ENCODE data around the gene CCDC107. TPM values are rescaled to one million over a fixed set of nuclear protein-coding genes. Genes with fewer than 3 reads are reported as not detected.
A peak's percentile ranks its signal among the peaks of the same experiment; 100 is the strongest.
"Not testable (repeated sequence)": the region's sequence is repeated elsewhere in the genome, so short reads cannot be mapped to it uniquely, and the experiment has no call there.

The CCDC107 gene
- total RNA-seq, 8 experiments from 2014 or later, result 4.3 to 26.4 (median 18.8) TPM

- 92 to 100% (median 93%) methylated on average over 1 to 5 of the region's 15 CpGs; no CpG with 5 or more reads in 5 of the 10 experiments for WGBS, 10 experiments
- in situ Hi-C loops (cut with MboI; ENCODE audit: low pct_unique_long_range_greater_than_20kb in 2 of 9, low sequenced_read_pairs in 9 of 9, unreplicated experiment in 9 of 9); H3K27ac ChIP-seq; ATAC-seq (replicated peaks in 6 of 8); H3K4me3 ChIP-seq; H3K4me1 ChIP-seq (replicated peaks in 1 of 2): not testable (repeated sequence)
These were observed 17.7 kb upstream of the CCDC107 start for GRCh38 chr9:35640431-35640830.

DNA sequence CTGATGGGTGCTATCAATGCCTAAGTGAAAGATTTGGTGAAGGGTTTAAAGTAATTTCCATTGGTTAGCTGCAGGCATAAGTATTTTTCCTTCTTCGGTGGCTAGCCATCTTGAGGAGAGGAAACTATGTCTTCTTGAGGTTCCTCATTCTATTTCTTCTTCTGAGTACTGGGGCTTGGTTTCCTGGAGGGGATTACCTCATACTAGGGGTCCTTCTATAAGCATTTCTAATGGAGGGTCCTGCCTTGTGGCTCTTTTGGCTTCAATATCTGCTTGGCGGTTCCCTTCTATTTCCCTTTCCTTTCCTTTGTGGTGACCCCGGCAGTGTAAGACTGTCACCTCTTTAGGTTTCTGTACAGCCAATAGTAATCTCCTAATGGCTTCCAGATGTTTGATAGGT, 16.6 kb upstream of the CCDC107 start:
- H3K4me1 ChIP-seq (replicated peaks in 1 of 2); H3K4me3 ChIP-seq; in situ Hi-C loops (cut with MboI; ENCODE audit: low pct_unique_long_range_greater_than_20kb in 2 of 9, low sequenced_read_pairs in 9 of 9, unreplicated experiment in 9 of 9); ATAC-seq (replicated peaks in 6 of 8); H3K27ac ChIP-seq: not testable (repeated sequence)
- 0 to 100% (median 94%) methylated on average over 1 to 3 of the region's 3 CpGs; no CpG with 5 or more reads in 3 of the 10 experiments for WGBS, 10 experiments

DNA sequence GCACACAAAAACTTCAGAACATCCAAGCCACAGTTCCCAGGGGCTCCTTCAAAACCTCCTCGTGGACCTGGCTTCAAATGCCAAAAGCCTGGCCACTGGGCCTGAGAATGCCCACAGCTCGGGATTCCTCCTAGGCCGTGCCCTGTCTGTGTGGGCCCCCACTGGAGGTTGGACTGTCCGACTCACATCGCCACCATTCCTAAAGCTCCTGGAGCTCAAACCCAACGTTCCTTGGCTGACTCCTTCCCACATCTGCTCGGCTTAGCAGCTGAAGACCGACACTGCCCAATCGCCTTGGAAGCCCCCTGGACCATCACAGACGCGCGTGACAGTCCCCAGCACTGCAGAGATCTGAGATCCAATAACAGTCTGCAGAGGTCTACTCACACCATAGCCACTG, 15.0 kb upstream of the CCDC107 start:
- 78 to 90% (median 80%) methylated on average over 1 to 7 of the region's 12 CpGs; no CpG with 5 or more reads in 5 of the 10 experiments for WGBS, 10 experiments
- no peak overlapping the region for H3K27ac ChIP-seq
- in situ Hi-C loops (cut with MboI; ENCODE audit: low pct_unique_long_range_greater_than_20kb in 2 of 9, low sequenced_read_pairs in 9 of 9, unreplicated experiment in 9 of 9), result no loop called here
- H3K4me1 ChIP-seq (replicated peaks in 1 of 2), result peaks cover 8 to 10% of the 10 kb centered on the region in 2 donors
- ATAC-seq (replicated peaks in 6 of 8), result no peak
- no peak overlapping the region for H3K4me3 ChIP-seq

DNA sequence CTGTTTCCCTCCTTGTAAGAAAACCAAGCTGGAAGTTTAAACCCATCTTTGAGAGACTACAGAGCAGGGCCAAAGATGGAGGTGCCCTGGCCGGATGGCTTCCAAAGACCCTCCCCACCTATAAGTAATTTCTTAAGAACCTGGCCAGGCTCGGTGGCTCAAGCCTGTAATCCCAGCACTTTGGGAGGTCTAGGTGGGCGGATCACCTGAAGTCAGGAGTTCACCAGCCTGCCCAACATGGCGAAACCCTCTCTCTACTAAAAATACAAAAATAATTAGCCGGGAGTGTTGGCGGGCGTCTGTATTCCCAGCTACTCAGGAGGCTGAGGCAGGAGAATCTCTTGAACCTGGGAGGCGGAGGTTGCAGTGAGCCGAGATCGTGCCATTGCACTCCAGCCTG, 12.4 kb upstream of the CCDC107 start:
- in situ Hi-C loops (cut with MboI; ENCODE audit: low pct_unique_long_range_greater_than_20kb in 2 of 9, low sequenced_read_pairs in 9 of 9, unreplicated experiment in 9 of 9); H3K27ac ChIP-seq; ATAC-seq (replicated peaks in 6 of 8): not testable (repeated sequence)
- peaks cover 8 to 10% of the 10 kb centered on the region in 2 donors for H3K4me1 ChIP-seq (replicated peaks in 1 of 2)
- 0 to 68% (median 44%) methylated on average over 1 to 4 of the region's 10 CpGs; no CpG with 5 or more reads in 2 of the 10 experiments for WGBS, 10 experiments
- H3K4me3 ChIP-seq, result peak overlapping the region in 4 of 5 donors; percentile 44 to 61 (median 50)

DNA sequence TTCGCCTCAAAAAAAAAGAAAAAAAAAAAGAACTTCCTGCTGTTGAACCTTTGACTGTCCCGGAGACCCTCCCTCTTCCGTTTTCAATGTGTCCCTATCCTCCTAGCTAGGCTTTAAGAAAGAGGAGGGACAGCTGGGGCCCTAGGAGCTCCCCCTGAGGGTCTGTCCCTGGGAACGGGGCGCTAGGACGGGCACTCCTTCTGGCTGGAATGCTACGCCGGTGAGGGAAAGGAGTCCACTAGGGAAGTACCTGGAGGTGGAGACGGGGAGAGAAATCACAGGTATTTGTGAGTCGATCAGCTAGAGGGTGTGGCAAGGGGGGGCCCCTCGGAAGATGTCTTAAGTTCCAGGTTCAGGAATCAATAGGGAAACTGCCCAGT, 11.9 kb upstream of the CCDC107 start:
- H3K27ac ChIP-seq, result no peak overlapping the region
- in situ Hi-C loops (cut with MboI; ENCODE audit: low pct_unique_long_range_greater_than_20kb in 2 of 9, low sequenced_read_pairs in 9 of 9, unreplicated experiment in 9 of 9), result no loop called here

GRCh38 chr9:35646533-35647265, 11.4 kb upstream of the CCDC107 start:
- in situ Hi-C loops (cut with MboI; ENCODE audit: low pct_unique_long_range_greater_than_20kb in 2 of 9, low sequenced_read_pairs in 9 of 9, unreplicated experiment in 9 of 9), result no loop called here
- H3K4me1 ChIP-seq (replicated peaks in 1 of 2), result peaks cover 8 to 10% of the 10 kb centered on the region in 2 donors
- peak overlapping the region; percentile 44 to 61 (median 53) for H3K4me3 ChIP-seq
- peak; percentile 94 to 98 (median 95) for ATAC-seq (replicated peaks in 6 of 8)
- peak overlapping the region; percentile 40 to 44 for H3K27ac ChIP-seq
- 0 to 16% (median 2%) methylated on average over 3 to 20 of the region's 58 CpGs; no CpG with 5 or more reads in 4 of the 10 experiments for WGBS, 10 experiments

More for the DNA sequence above, 11.9 kb upstream of the CCDC107 start:
- peak overlapping the region; percentile 44 to 61 (median 53) for H3K4me3 ChIP-seq
- WGBS, 10 experiments, result 0 to 18% (median 6%) methylated on average over 1 to 7 of the region's 11 CpGs; no CpG with 5 or more reads in 2 of the 10 experiments
- peaks cover 8 to 10% of the 10 kb centered on the region in 2 donors for H3K4me1 ChIP-seq (replicated peaks in 1 of 2)
- ATAC-seq (replicated peaks in 6 of 8), result peak; percentile 13 to 30 (median 20)

DNA sequence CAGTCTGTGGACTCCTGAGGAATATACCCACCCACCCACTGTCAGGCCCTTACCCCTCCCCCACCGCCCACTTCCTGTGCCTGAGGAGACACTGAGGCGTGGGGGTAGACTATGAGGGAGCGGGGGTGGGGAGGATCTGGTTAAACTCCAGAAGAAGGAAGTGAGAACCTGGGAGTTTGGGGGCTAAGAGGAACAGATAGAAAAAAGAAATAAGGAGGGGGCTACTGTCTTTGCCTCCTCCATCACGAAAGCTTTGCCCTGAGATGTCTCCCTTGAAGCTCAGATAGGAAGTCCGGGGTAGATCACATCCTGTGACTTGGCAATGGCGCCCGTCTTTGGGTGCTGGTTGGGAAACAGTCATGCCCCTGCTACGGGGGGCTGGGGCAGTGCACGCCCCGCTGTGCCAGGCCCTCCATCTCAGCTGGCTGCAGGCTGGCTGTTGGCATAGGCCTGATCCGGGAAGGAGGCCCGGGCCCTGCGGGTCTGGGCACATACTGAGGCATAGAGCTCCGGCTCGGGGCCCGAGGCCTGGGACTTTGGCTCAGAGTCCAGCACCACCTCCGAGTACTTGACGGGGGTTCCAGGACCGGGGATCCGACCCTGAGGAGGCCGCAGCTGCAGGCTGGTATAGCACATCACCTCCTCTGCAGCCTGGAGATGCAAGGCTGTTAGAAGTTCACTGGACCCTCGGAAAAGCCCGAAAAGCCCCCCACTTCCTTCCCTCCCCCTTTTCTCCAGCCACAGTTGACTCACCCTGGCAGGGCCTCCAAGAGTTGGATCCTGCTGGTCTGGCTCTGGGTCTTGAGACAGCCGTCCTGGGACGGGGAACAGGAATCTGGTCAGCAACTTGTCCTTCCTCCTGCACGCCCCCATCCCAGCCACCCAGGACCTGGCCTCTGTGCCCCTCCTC, 8.4 kb upstream of the CCDC107 start:
- Histone ChIP-seq H3K4me3 (no peak overlapping the region), H3K27ac (no peak overlapping the region), H3K4me1 (replicated peaks in 1 of 2) (peaks cover 8 to 10% of the 10 kb centered on the region in 2 donors)
- in situ Hi-C loops (cut with MboI; ENCODE audit: low pct_unique_long_range_greater_than_20kb in 2 of 9, low sequenced_read_pairs in 9 of 9, unreplicated experiment in 9 of 9), result no loop called here
- WGBS, 10 experiments, result 60 to 93% (median 85%) methylated on average over 1 to 11 of the region's 26 CpGs; no CpG with 5 or more reads in 4 of the 10 experiments
- ATAC-seq (replicated peaks in 6 of 8), result no peak

DNA sequence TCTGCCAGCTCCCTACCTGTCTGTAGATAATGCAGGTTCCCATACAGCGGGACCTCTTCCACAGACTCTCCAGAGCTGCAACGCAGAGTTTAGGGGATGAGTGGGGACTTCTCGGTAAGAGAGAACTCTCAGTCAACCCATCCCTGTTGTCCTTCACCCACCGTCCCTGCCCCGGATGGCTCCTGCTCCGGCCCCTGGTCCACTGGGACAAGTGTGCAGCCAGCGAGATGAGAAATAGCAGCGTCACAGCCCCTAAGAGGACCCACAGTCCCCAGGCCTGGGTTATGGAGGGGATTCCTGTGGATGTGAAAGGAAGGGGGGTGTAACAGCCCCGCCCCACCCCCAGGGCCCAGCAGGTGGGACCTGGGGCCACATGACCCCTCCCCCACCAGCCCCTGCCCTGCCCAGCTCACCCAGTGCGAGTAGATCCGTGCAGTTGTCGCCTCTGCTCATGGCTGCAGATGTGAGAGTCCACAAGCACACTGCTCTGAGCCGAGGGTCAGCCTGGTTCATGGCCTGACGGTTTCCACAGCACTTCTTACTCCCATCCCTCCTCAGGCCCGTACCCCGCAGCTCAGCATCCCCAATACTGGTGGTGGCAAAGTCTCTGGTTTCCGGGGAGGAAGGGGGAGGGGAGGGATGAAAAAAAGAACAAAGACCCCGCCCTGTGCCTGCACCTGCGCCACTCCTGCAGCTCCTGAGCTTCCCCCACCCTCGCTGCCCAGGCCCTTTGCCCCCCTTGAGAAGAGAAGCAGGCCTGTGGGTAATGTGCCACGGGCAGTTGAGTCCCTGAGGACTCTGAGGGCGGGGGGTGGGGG, 7.5 kb upstream of the CCDC107 start, which contains the start of gene SIT1:
Gene SIT1, minus strand, starts transcription at position 591 of the 818 bp plus-strand sequence. Its CDS starts 78 bp downstream, at position 513.
- WGBS, 10 experiments, result 50 to 58% methylated on average over 2 to 3 of the region's 22 CpGs; no CpG with 5 or more reads in 8 of the 10 experiments
- no peak for ATAC-seq (replicated peaks in 6 of 8)
- no peak within 1 kb of the TSS for H3K27ac ChIP-seq
- in situ Hi-C loops (cut with MboI; ENCODE audit: low pct_unique_long_range_greater_than_20kb in 2 of 9, low sequenced_read_pairs in 9 of 9, unreplicated experiment in 9 of 9), result no loop called here
- H3K4me3 ChIP-seq, result no peak within 1 kb of the TSS
- H3K4me1 ChIP-seq (replicated peaks in 1 of 2), result peaks cover 8 to 10% of the 10 kb centered on the region in 2 donors

DNA sequence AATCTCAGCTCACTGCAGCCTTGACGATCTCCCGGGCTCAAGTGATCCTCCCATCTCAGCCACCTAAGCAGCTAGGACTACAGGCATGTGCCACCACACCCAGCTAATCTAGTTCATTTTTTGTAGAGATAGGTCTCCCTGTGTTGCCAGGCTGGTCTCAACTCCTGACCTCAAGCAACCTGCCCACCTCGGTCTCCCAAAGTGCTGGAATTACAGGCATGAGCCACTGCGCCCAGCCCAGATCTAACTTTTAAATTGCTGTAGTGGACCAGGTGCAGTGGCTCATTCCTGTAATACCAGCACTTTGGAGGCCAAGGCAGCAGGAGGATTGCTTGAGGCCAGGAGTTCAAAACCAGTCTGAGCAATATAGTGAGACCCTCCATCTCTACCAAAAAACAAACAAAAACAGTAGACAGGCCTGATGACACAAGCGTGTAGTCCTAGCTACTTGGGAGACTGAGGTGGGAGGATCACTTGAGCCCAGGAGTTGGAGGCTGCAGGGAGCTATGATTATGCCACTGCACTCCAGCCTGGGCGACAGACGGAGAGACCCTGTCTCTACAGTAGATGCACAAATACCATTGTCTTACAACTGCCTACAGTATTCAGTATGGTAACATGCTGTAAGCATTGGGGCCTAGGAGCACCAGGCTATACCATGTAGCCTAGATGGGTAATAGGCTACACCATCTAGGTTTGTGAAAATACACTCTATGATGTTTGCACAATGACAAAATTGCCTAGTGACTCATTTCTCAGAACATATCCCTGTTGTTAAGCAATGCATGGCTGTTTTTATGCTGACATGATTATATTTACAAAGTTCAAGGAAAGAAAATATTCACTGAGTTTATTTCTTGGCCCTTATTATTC, 5.9 kb upstream of the CCDC107 start:
- H3K27ac ChIP-seq, result no peak overlapping the region
- in situ Hi-C loops (cut with MboI; ENCODE audit: low pct_unique_long_range_greater_than_20kb in 2 of 9, low sequenced_read_pairs in 9 of 9, unreplicated experiment in 9 of 9), result no loop called here
- peak in 1 of 8 experiments; percentile 17 for ATAC-seq (replicated peaks in 6 of 8)
- 58 to 100% (median 84%) methylated on average over 1 to 7 of the region's 7 CpGs; no CpG with 5 or more reads in 1 of the 10 experiments for WGBS, 10 experiments
- H3K4me1 ChIP-seq (replicated peaks in 1 of 2), result peaks cover 17 to 18% of the 10 kb centered on the region in 2 donors
- H3K4me3 ChIP-seq, result no peak overlapping the region

GRCh38 chr9:35652829-35653209, 5.3 kb upstream of the CCDC107 start:
- in situ Hi-C loops (cut with MboI; ENCODE audit: low pct_unique_long_range_greater_than_20kb in 2 of 9, low sequenced_read_pairs in 9 of 9, unreplicated experiment in 9 of 9), result no loop called here
- H3K4me3 ChIP-seq, result no peak overlapping the region
- H3K27ac ChIP-seq, result no peak overlapping the region
- no peak for ATAC-seq (replicated peaks in 6 of 8)
- 21 to 100% (median 87%) methylated on average over 1 to 8 of the region's 8 CpGs; no CpG with 5 or more reads in 1 of the 10 experiments for WGBS, 10 experiments
- peaks cover 11 to 12% of the 10 kb centered on the region in 2 donors for H3K4me1 ChIP-seq (replicated peaks in 1 of 2)

DNA sequence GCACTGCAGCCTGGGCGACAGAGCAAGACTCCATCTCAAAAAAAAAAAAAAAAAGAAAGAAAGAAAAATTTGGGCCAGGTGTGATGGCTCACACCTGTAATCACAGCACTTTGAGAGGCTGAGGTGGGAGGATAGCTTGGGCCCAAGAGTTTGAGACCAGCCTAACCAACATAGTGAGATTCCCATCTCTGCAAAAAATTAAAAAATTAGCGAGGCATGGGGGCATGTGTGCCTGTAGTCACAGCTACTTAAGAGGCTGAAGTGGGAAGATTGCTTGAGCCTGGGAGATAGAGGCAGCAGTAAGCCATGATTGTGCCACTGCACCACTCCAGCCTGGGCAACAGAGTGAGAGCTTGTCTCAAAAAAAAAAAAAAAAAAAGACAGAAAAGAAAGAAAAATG, 4.5 kb upstream of the CCDC107 start:
- ATAC-seq (replicated peaks in 6 of 8), result no peak
- Histone ChIP-seq H3K4me1 (replicated peaks in 1 of 2) (peaks cover 9 to 10% of the 10 kb centered on the region in 2 donors), H3K27ac (no peak overlapping the region), H3K4me3 (no peak overlapping the region)
- in situ Hi-C loops (cut with MboI; ENCODE audit: low pct_unique_long_range_greater_than_20kb in 2 of 9, low sequenced_read_pairs in 9 of 9, unreplicated experiment in 9 of 9), result no loop called here
- WGBS, 10 experiments, result 33 to 100% (median 83%) methylated on average over 1 to 2 of the region's 2 CpGs; no CpG with 5 or more reads in 3 of the 10 experiments

Data from motor neuron (in vitro differentiated cells).